Hepatocyte (in vitro differentiated cells): Measurements from ENCODE around the gene EDAR.

Source experiments
- CTCF ChIP-seq: fragments of 200-600 bp; sonication (generic); IDR thresholded peaks from 2 replicates; pipeline ENCODE4 v1.5.1; 2016; ENCODE audit warnings: antibody characterized with exemption, mild to moderate bottlenecking; ENCODE audit not compliant: poor library complexity
- EZH2 ChIP-seq: fragments of 200-600 bp; sonication (generic); IDR thresholded peaks from 2 replicates; pipeline ENCODE4 v1.6.1; 2016; ENCODE audit warnings: antibody characterized with exemption, mild to moderate bottlenecking, borderline replicate concordance

GRCh38 chr2:108934151-108934550, 54.9 kb downstream of the EDAR start:
- no peak for TF ChIP-seq CTCF
- no peak for TF ChIP-seq EZH2
